Endothelial cell of umbilical vein (primary cell): ENCODE measurements around the gene ADNP.

Source experiments
- CTCF ChIP-seq, 2 donors: IDR thresholded peaks; 1 replicate in 1 of 2; 2 replicates in 1 of 2; pipeline ENCODE4 v1.5.1; 2011; ENCODE audit warnings: low read length in 2 of 2, mild to moderate bottlenecking in 2 of 2, moderate library complexity in 2 of 2, control low read depth in 1 of 2, inconsistent platforms in 1 of 2, low read depth in 1 of 2; ENCODE audit not compliant: insufficient read depth in 1 of 2; ENCODE audit errors: extremely low read depth in 1 of 2
- EZH2 ChIP-seq: IDR thresholded peaks from 2 replicates; pipeline ENCODE4 v1.6.1; 2012; ENCODE audit warnings: borderline replicate concordance, low read depth, mild to moderate bottlenecking, moderate library complexity, low read length, inconsistent platforms; ENCODE audit not compliant: severe bottlenecking
- MYC ChIP-seq: IDR thresholded peaks from one replicate; pipeline ENCODE4 v1.6.1; 2011; ENCODE audit warnings: mild to moderate bottlenecking, low read depth, low read length
- POLR2A ChIP-seq: IDR thresholded peaks from 2 replicates; pipeline ENCODE4 v1.6.1; 2012; ENCODE audit warnings: low read depth, mild to moderate bottlenecking, control low read depth, low read length
- POLR2AphosphoS5 ChIP-seq: IDR thresholded peaks from 2 replicates; pipeline ENCODE4 v1.6.1; 2012; ENCODE audit warnings: low read depth, mild to moderate bottlenecking, control low read depth, low read length, moderate library complexity; ENCODE audit not compliant: insufficient read depth

GRCh38 chr20:50845566-50846215 lies 85.5 kb downstream of the ADNP start:
- TF ChIP-seq CTCF (IDR thresholded peaks at IDR 0.05; ENCODE audit: extremely low read depth in 1 of 2, insufficient read depth in 1 of 2, low read depth in 1 of 2, low read length in 2 of 2) (no peak), EZH2 (no peak), POLR2A (no peak), MYC (no peak), POLR2AphosphoS5 (no peak)
